Neuron (in vitro differentiated cells): ENCODE results near the gene ETNK1.

Experiments
- H2AFZ ChIP-seq: one replicate; pipeline ENCODE4 v1.6.1; 2013; ENCODE audit warnings: low read depth, mild to moderate bottlenecking, inconsistent platforms, low read length, moderate library complexity
- H3K27me3 ChIP-seq: one replicate; pipeline ENCODE4 v1.6.1; 2013; ENCODE audit warnings: low read length; ENCODE audit not compliant: insufficient read depth
- H3K36me3 ChIP-seq: one replicate; pipeline ENCODE4 v1.6.1; 2013; ENCODE audit warnings: low read length; ENCODE audit not compliant: insufficient read depth
- H3K4me1 ChIP-seq: one replicate; pipeline ENCODE4 v1.6.1; 2013; ENCODE audit warnings: low read length; ENCODE audit not compliant: insufficient read depth
- H3K4me3 ChIP-seq: 2 replicates; pipeline ENCODE4 v1.5.1; 2013; ENCODE audit warnings: mild to moderate bottlenecking, low read length, moderate library complexity
- H3K9me3 ChIP-seq: one replicate; pipeline ENCODE4 v1.6.1; 2013; ENCODE audit warnings: low read length

Gene ETNK1

DNA sequence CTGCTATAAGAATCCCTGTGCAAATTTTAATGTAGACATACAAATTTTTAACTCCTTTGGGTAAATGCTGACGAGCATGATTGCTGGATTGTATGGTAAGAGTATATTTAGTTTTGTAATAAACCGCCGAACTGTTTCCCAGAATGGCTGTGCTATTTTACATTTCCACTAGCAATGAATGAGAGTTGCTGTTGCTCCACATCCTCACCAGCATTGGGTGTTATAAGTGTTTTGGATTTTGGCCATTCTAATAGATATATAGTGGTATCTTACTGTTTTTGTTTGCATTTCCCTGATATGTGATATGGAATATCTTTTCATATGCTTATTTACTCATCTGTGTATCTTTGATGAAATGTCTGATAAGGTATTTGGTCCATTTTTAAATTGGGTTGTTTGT is 23.7 kb downstream of the ETNK1 start:
- H3K27me3 ChIP-seq = no peaks in the 10 kb centered on the region
- H3K4me1 ChIP-seq = no peaks in the 10 kb centered on the region
- H3K36me3 ChIP-seq = peaks cover 36% of the 10 kb centered on the region
- H3K4me3 ChIP-seq = no peak overlapping the region
- H2AFZ ChIP-seq = no peak overlapping the region
- peaks cover 2% of the 10 kb centered on the region for H3K9me3 ChIP-seq

DNA sequence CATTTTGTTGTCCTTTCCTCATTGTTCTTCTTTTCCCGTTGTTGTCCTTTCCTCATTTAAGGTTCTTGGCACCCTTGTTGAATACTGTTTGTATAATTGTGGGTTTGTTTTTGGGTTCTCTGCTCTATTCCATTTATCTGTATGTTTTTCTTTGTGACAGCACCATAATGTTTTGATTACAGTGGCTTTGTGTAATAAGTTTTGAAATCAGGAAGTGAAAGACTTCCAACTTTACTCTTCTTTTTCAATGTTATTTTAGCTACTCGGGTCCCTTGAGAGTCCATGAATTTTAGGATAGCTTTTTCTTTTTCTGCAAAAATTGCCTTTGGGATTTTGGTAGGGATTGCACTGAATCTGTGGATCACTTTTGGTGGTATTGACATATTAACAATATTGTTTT is 28.1 kb downstream of the ETNK1 start:
- H3K4me3 ChIP-seq = no peak overlapping the region
- no peaks in the 10 kb centered on the region for H3K27me3 ChIP-seq
- peaks cover 22% of the 10 kb centered on the region for H3K36me3 ChIP-seq
- no peaks in the 10 kb centered on the region for H3K9me3 ChIP-seq
- H3K4me1 ChIP-seq = no peaks in the 10 kb centered on the region
- H2AFZ ChIP-seq = no peak overlapping the region

- H3K4me3 ChIP-seq = no peak overlapping the region
- H3K27me3 ChIP-seq = no peaks in the 10 kb centered on the region
- H3K9me3 ChIP-seq = no peaks in the 10 kb centered on the region
- peaks cover 19% of the 10 kb centered on the region for H3K36me3 ChIP-seq
- no peaks in the 10 kb centered on the region for H3K4me1 ChIP-seq
- H2AFZ ChIP-seq = no peak overlapping the region
Observed at GRCh38 chr12:22653791-22654190, 28.8 kb downstream of the ETNK1 start.

DNA sequence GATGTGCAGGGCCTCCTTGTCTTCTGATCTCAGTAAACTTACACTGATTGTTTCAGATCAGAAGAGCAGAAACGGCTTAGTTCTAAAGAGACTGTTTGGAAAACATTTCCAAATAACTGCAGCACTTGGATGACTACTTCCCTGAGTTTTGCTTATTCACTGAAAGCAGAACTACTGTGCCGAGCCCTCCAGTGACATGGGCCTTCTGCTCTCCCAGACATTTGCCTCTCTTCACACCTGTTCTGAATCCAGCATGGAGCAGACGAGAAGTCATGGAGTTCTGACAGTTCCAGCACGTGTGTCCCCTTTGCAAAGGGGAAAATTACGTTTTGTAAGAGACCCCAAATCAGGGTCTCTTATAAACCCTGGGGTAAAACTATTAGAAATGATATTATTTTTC is 31.4 kb downstream of the ETNK1 start:
- Histone ChIP-seq H3K27me3 (no peaks in the 10 kb centered on the region), H3K4me1 (no peaks in the 10 kb centered on the region), H2AFZ (no peak overlapping the region), H3K36me3 (peaks cover 21% of the 10 kb centered on the region), H3K9me3 (no peaks in the 10 kb centered on the region), H3K4me3 (no peak overlapping the region)

DNA sequence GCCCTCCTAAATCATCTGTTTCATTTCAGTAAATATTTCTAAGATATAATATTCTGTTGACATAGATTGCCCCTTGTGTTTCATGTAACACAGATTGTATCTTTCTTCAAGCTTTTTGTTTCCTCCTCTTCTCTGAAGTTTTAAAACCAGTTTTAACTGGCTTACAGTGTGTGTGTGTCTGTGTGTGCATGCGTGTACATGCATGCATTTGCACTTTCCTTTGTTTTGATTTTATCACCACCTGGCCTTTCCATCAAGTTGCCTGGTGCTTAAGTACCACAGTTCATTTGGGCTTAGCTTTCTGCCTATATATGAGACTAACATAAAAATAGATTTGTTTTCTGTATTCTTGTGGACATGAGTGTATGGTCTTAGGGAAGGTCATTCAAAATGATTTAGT is 31.9 kb downstream of the ETNK1 start:
- Histone ChIP-seq H3K4me1 (no peaks in the 10 kb centered on the region), H3K36me3 (peaks cover 21% of the 10 kb centered on the region), H2AFZ (no peak overlapping the region), H3K9me3 (no peaks in the 10 kb centered on the region), H3K27me3 (no peaks in the 10 kb centered on the region), H3K4me3 (no peak overlapping the region)

DNA sequence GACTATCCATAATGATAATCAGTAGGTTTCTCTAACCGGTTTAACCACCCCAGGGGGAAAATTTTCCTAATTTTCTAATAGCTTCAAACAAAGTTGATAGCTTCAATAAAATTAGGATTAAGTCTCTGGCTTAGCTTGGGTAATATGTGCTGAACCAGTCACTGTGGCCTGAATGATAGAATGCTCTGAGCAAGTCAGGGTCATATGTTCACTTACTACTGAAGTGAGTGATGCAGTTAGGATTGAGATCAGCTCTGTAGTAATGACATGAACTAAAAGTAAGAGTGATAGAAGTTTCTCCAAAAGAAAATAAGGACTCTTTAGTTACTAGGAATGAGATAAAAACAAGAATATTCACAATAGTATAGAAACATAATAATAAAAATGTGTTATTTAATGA is 32.6 kb downstream of the ETNK1 start:
- H3K36me3 ChIP-seq = peaks cover 25% of the 10 kb centered on the region
- H3K4me1 ChIP-seq = no peaks in the 10 kb centered on the region
- H3K27me3 ChIP-seq = no peaks in the 10 kb centered on the region
- H3K4me3 ChIP-seq = no peak overlapping the region
- no peak overlapping the region for H2AFZ ChIP-seq
- no peaks in the 10 kb centered on the region for H3K9me3 ChIP-seq

GRCh38 chr12:22658214-22658613 is 33.2 kb downstream of the ETNK1 start:
- no peak overlapping the region for H2AFZ ChIP-seq
- H3K36me3 ChIP-seq = peaks cover 31% of the 10 kb centered on the region
- H3K4me1 ChIP-seq = no peaks in the 10 kb centered on the region
- H3K9me3 ChIP-seq = no peaks in the 10 kb centered on the region
- no peaks in the 10 kb centered on the region for H3K27me3 ChIP-seq
- no peak overlapping the region for H3K4me3 ChIP-seq

- Histone ChIP-seq H3K9me3 (no peaks in the 10 kb centered on the region), H3K4me1 (no peaks in the 10 kb centered on the region), H3K4me3 (no peak overlapping the region), H3K27me3 (no peaks in the 10 kb centered on the region), H2AFZ (no peak overlapping the region), H3K36me3 (peaks cover 44% of the 10 kb centered on the region)
Observed at GRCh38 chr12:22662356-22662755, 37.4 kb downstream of the ETNK1 start.

DNA sequence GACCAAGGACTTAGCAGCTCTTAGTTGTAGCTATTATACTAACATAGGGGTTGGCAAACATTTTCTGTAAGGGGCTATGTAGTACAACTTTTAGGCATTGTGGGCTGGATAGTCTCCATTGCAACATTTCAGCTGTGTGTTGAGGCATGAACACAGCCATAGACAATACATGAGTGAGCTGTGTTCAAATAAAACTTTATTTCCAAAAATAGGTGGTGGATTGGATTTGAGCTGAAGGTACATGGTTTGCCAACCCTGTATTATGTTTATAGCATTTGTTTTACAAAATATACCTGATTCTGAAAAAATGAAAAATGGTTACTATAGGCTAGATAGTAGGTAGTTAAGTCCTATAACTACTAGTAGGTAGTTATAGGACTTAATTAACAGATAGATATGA is 40.5 kb downstream of the ETNK1 start:
- Histone ChIP-seq H3K27me3 (no peaks in the 10 kb centered on the region), H3K4me1 (no peaks in the 10 kb centered on the region), H3K36me3 (peaks cover 45% of the 10 kb centered on the region), H2AFZ (no peak overlapping the region), H3K9me3 (no peaks in the 10 kb centered on the region), H3K4me3 (no peak overlapping the region)

DNA sequence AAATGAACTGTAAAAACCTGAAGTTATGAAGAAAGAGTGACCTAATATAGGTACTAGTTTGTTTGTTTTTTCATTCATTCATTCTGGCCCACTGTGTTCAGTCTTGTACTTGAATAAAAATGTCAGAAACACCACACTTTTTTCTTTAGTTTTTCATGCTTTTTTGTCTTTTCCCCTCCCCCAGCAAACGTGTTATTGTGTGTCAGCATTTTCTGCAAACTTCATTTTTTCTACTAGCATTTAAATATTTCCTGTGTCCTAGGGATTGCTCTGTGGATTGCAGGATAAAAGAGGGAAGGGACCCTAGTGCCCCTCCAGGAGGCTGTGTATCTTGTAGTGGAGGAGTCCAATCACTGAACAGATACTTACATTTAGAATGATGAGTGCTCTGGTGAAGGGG is 42.2 kb downstream of the ETNK1 start:
- Histone ChIP-seq H2AFZ (no peak overlapping the region), H3K36me3 (peaks cover 53% of the 10 kb centered on the region)

DNA sequence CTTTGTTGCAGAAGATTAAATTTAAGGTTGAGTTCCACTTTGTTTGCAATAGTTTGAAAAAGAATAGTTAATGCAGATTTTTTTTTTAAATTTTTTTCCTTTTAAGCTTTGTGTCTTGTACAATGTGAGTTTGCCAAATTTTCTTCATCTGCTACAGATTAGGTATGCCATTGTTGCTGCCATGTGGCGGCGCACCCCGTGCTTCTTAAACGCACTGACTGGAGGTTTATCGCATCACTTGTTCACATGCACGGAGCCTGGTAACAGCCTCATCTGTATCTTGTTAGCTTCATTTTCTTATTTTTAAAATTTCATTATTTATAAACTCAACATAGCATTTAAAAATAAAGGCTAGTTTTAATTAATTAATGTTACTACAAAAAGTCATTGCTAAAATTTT is 43.5 kb downstream of the ETNK1 start:
- Histone ChIP-seq H3K9me3 (no peaks in the 10 kb centered on the region), H2AFZ (no peak overlapping the region), H3K36me3 (peaks cover 51% of the 10 kb centered on the region), H3K4me3 (no peak overlapping the region), H3K27me3 (no peaks in the 10 kb centered on the region), H3K4me1 (no peaks in the 10 kb centered on the region)

More for the DNA sequence above, 42.2 kb downstream of the ETNK1 start:
- Histone ChIP-seq H3K4me1 (no peaks in the 10 kb centered on the region), H3K27me3 (no peaks in the 10 kb centered on the region), H3K4me3 (no peak overlapping the region), H3K9me3 (no peaks in the 10 kb centered on the region)

DNA sequence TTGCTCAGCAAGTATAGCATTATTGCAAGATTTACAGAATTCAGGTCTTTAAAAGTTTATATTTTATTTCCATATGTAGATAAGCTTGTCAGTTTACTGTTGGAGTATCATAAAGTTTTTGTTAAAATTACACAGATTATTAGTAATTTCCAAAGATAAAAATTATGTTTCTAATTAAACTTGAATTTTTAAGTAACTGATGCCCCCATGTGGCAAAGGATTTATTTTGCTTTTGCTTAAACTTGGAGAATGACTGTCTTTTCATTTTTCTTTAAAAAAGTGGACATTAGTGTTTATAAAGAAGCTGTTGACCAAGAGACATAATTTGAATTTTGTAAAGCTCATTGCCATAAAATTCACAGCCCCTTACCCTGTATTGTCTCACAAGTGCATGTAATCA is 45.8 kb downstream of the ETNK1 start:
- Histone ChIP-seq H3K27me3 (no peaks in the 10 kb centered on the region), H3K4me1 (no peaks in the 10 kb centered on the region), H3K4me3 (no peak overlapping the region), H3K9me3 (peaks cover 2% of the 10 kb centered on the region), H2AFZ (no peak overlapping the region), H3K36me3 (peaks cover 64% of the 10 kb centered on the region)

GRCh38 chr12:22672951-22673350 is 48.0 kb downstream of the ETNK1 start:
- Histone ChIP-seq H3K36me3 (peaks cover 60% of the 10 kb centered on the region), H3K27me3 (no peaks in the 10 kb centered on the region), H3K9me3 (peaks cover 2% of the 10 kb centered on the region), H3K4me3 (no peak overlapping the region), H3K4me1 (no peaks in the 10 kb centered on the region), H2AFZ (no peak overlapping the region)

- no peak overlapping the region for H3K4me3 ChIP-seq
- no peaks in the 10 kb centered on the region for H3K27me3 ChIP-seq
- H3K36me3 ChIP-seq = peaks cover 62% of the 10 kb centered on the region
- no peaks in the 10 kb centered on the region for H3K4me1 ChIP-seq
- peaks cover 2% of the 10 kb centered on the region for H3K9me3 ChIP-seq
- no peak overlapping the region for H2AFZ ChIP-seq
Observed at GRCh38 chr12:22677781-22678574, 53.0 kb downstream of the ETNK1 start.
